Measurements from ENCODE around the gene RALB. TPM values are rescaled to one million over a fixed set of nuclear protein-coding genes. Genes with fewer than 3 reads are reported as not detected.
"Not testable (repeated sequence)": the region's sequence is repeated elsewhere in the genome, so short reads cannot be mapped to it uniquely, and the experiment has no call there.

RALB gene
- total RNA-seq, 1 experiment from 2014 or later, result 35.8 TPM

DNA sequence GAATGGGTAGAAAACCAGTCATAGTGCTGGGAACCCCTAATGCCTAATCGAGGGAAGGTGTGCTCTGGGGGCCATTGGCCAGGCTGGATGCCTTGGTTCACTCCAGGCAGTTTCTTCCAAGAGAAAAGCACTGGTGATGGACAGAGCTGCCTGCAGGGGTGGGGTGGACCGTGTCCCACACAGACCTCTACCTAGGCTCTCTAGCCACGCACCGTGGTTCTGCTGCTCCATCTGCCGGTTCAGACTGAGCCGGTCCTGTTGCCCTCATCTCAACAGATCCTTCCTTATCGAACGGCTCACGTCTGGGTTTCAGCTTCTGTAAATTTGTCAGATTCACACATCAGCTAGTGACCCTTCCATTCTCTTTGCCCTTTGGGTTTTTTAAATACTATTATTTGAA lies 46.4 kb downstream of the RALB start:
- H3K9me3 ChIP-seq (replicated peaks), result no peaks in the 10 kb centered on the region
- peaks cover 3% of the 10 kb centered on the region; the same call in 1 of the 2 replicates for H3K36me3 ChIP-seq
- H3K27me3 ChIP-seq, result no peaks in the 10 kb centered on the region
- H3K27ac ChIP-seq, result no peak overlapping the region
- no peak overlapping the region for H3K4me3 ChIP-seq
- H3K4me1 ChIP-seq, result no peaks in the 10 kb centered on the region
- no peak for DNase-seq

DNA sequence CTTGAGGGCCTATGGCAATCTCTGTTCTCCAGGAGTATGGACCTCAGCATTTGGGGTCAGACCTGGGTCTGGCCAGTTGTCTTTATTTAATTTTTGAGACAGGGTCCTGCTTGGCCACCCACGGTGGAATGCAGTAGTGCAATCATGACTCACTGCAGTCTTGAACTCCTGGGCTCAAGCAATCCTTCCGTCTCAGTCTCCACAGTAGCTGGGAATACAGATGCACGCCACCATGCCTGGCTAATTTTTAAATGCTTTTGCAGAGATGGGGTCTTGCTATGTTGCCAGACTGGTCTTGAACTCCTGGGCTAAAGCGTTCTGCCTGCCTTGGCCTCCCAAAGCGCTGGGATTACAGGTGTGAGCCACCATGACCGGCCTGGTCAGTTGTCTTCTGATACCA lies 46.9 kb downstream of the RALB start:
- H3K4me3 ChIP-seq, result no peak overlapping the region
- H3K9me3 ChIP-seq (replicated peaks), result no peaks in the 10 kb centered on the region
- peaks cover 3% of the 10 kb centered on the region; the same call in 1 of the 2 replicates for H3K36me3 ChIP-seq
- no peak for DNase-seq
- no peaks in the 10 kb centered on the region for H3K27me3 ChIP-seq
- no peak overlapping the region for H3K27ac ChIP-seq
- H3K4me1 ChIP-seq, result no peaks in the 10 kb centered on the region

DNA sequence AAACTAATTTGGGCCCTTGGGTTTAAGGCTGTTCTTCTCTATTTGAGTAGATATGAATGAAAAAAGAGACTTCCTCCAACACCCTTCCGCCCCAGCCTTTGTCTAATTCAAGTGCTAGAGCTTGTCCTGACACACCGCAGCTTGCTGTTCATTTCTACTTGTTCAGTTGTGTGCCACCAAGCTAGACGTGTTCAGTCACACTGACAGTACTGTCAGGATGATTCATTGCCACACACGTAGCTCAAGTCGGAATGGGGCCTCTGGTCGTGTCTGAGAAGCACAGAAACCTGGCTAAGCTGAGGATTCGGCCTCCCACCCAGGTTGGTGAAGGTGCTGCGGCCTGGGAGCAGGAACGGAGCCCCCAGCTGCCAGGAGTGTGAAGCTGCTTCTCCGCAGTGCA lies 47.7 kb downstream of the RALB start:
- Histone ChIP-seq H3K4me3 (no peak overlapping the region), H3K27ac (no peak overlapping the region), H3K36me3 (peaks cover 1% of the 10 kb centered on the region; the same call in 1 of the 2 replicates), H3K9me3 (replicated peaks) (no peaks in the 10 kb centered on the region), H3K27me3 (no peaks in the 10 kb centered on the region), H3K4me1 (no peaks in the 10 kb centered on the region)
- no peak for DNase-seq

DNA sequence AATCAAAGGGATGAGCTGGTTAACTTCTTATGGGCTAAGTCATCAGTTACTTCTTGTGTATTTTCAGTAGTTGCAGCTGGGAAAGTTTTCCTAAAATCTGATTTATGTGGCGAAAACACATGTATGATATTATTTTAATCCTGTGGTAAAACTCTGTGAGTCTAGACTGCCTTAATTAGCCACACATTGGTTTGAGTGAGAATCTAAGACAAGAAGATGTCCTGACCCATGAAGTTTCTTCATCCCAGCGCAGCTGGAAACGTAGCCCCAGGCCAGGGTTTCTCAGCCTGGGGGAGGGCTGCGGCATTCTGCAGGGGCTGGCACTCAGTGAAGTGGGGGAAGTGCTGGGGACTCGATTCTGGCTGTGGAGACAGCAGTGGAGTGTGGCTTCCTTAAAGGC lies 48.6 kb downstream of the RALB start:
- no peaks in the 10 kb centered on the region for H3K9me3 ChIP-seq (replicated peaks)
- no peak overlapping the region for H3K4me3 ChIP-seq
- no peaks in the 10 kb centered on the region for H3K4me1 ChIP-seq
- no peaks in the 10 kb centered on the region; the same call in 1 of the 2 replicates for H3K36me3 ChIP-seq
- no peaks in the 10 kb centered on the region for H3K27me3 ChIP-seq
- H3K27ac ChIP-seq, result no peak overlapping the region
- no peak for DNase-seq

DNA sequence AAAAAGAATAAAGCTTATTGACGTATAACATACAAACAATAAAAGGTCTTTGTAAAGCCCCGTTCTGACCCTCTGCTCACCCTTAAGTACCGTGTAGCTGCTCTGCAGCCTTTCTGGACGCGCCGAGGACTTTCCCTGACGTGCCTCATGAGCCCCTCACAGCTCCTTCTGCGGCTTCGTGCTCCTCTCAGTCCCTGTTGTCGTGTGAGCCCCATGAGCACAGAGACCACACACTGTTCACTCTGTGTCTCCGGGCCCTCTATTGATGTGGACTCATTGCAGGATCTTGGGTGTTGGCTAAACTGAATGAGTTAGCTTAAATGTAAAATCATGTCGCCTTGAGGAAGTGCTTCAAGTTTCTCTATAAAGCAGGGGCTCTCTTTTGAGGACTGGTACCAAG lies 49.6 kb downstream of the RALB start:
- no peaks in the 10 kb centered on the region for H3K27me3 ChIP-seq
- no peak for DNase-seq
- H3K36me3 ChIP-seq, result no peaks in the 10 kb centered on the region; the same call in 1 of the 2 replicates
- H3K4me3 ChIP-seq, result no peak overlapping the region
- H3K9me3 ChIP-seq (replicated peaks), result no peaks in the 10 kb centered on the region
- H3K4me1 ChIP-seq, result no peaks in the 10 kb centered on the region
- no peak overlapping the region for H3K27ac ChIP-seq

DNA sequence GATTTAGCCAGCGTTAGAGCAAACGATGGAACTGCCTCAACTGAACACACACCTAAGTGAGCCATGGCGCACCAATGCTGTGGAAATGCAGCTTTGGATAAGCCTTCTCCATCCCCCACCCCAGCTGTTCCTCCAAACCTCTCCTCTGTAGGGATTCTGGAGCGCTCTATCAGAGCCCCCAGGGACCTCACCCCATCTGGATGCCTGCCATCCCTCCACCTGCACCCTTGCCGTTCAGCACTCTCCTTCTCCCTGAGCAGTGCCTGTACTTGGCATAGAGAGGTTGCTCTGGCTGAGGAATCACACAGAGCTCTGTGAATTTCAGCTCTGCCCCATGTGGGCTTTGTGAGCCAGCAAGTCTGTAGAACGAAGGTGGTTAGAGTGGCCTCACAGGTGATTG lies 50.5 kb downstream of the RALB start:
- no peaks in the 10 kb centered on the region for H3K4me1 ChIP-seq
- no peak overlapping the region for H3K27ac ChIP-seq
- H3K4me3 ChIP-seq, result no peak overlapping the region
- H3K36me3 ChIP-seq, result no peaks in the 10 kb centered on the region; the same call in 1 of the 2 replicates
- no peaks in the 10 kb centered on the region for H3K9me3 ChIP-seq (replicated peaks)
- DNase-seq, result no peak
- H3K27me3 ChIP-seq, result no peaks in the 10 kb centered on the region

DNA sequence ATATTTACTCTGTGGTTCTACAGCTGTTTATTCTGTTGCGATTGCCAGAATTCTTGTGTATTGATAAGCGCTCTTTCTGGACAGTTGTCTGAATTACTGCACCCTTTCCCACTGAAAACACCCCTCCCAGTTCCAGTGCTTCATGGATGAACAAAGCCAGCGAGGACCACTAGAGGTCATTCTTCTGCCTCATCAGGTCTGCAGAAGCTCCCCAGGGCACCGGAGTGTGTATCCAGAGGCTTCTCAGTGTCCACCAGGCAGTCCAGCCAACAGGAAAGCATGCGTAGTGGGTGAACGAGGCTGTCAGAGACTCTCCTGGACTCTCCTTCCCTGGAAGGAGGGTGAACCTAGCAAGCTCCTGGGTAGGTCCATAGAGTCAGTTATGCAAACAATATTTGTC lies 52.6 kb downstream of the RALB start:
- Histone ChIP-seq H3K4me1 (no peaks in the 10 kb centered on the region), H3K4me3 (no peak overlapping the region), H3K9me3 (replicated peaks) (no peaks in the 10 kb centered on the region), H3K36me3 (no peaks in the 10 kb centered on the region), H3K27me3 (no peaks in the 10 kb centered on the region), H3K27ac (no peak overlapping the region)
- peak; percentile 28 to 45 for DNase-seq

DNA sequence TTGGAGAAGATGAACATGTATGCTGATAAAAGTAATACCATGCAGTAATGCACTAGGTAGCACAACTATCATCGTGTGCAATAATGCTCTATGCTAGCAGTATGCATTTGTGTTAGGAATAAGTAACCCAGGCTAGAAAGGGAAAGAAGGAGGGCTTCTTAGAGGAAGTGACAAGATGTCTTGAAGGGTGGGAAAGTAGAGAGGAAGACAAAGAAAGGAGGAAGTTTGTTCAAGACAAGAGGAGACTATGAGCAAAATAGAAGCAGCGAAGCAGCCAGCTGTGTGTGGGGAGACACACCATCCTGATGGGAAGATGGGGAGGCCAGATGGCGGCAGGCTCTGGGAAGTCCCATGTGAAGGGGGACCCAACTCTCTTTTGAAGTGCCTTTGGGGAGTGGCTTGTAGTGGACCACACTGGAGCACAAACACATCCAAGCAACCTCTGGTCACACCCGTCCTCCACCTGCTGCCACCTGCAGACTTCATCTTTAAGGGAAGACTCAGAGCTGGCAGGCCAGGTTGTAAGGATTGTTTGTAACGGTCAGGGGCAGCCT lies 53.4 kb downstream of the RALB start:
- Histone ChIP-seq H3K4me3 (no peak overlapping the region), H3K27ac (no peak overlapping the region), H3K4me1 (no peaks in the 10 kb centered on the region), H3K9me3 (replicated peaks) (no peaks in the 10 kb centered on the region), H3K27me3 (no peaks in the 10 kb centered on the region), H3K36me3 (no peaks in the 10 kb centered on the region)
- DNase-seq, result no peak

DNA sequence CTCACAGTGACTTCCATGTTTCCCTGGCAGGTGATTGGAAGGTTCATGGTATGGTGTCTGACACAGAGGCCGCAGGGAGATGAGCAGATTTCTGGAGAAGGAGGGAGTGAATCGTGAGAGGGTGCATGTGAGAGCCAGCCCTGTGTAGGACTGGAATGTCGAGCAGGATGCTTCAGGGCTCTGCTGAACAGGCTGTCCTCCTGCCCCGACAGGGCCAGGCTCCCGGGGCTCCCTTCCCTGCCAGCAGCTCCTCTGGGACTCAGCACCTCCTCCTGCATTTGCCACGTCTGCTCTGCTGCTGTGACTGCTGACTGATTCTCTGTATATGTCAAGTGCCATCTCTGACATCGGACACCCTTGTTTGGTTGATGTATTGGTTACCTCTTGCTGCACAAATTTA lies 54.8 kb downstream of the RALB start:
- Histone ChIP-seq H3K4me3 (no peak overlapping the region), H3K9me3 (replicated peaks) (no peaks in the 10 kb centered on the region), H3K27ac (no peak overlapping the region), H3K4me1 (no peaks in the 10 kb centered on the region), H3K36me3 (no peaks in the 10 kb centered on the region), H3K27me3 (no peaks in the 10 kb centered on the region)
- DNase-seq, result no peak

DNA sequence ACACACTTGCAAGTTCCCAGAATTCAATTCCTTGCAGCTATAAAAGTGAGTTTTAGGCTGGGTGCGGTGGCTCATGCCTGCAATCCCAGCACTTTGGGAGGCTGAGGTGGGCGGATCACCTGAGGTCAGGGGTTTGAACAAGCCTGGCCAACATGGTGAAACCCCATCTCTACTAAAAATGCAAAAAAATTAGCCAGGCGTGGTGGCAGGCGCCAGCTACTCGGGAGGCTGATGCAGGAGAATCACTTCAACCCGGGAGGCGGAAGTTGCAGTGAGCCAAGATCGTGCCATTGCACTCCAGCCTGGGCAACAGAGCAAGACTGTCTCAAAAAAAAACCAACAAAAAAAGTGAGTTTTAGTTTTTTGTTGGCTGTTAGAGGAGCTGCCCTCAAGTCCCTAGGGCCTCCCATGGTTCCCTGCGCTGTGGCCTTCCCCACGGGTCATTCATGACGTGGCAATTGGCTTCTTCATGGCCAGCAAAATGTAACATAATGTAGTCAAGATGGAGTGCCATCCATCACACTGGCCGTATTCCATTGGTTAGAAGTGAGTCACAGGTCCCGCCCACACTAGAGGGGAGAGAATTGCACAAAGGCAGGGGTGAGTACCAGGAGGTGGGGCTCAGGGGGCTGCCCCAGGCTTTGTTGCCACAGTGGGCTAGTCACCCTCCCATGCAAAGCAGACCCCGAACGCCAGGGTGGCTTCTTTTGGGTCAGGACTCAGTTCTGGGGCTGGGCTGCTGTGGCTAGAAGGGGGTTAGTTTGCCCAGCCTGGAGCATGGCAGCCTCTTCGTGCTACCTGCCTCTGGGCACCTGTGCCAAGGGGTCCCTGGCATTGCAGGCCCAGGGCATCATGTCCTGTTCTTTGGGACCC lies 55.6 kb downstream of the RALB start:
- Histone ChIP-seq H3K36me3 (no peaks in the 10 kb centered on the region), H3K9me3 (replicated peaks) (no peaks in the 10 kb centered on the region), H3K4me3 (no peak overlapping the region), H3K4me1 (no peaks in the 10 kb centered on the region; the same call in 1 of the 2 replicates), H3K27me3 (no peaks in the 10 kb centered on the region), H3K27ac (no peak overlapping the region)
- no peak for DNase-seq

DNA sequence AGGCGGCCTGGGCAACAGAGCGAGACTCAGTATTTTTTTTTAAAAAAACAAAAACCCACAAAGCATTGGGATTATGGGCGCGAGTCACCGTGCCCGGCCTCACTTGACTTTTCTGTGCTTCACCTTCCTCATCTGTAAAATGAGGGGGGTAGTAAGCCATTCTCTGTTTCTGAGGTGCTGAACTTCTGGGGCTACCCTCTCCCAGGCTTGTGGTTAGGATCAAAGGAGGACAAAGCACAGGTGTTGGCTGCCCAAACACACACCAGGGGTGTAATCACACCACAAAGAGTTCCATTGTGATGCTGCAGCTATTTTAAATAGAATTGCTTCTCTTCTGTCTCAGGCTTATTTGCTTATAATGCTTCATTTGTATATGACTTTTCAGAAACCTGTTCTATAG lies 57.5 kb downstream of the RALB start:
- Histone ChIP-seq H3K4me1 (peaks cover 6% of the 10 kb centered on the region; the same call in 1 of the 2 replicates), H3K9me3 (replicated peaks) (no peaks in the 10 kb centered on the region), H3K4me3 (no peak overlapping the region), H3K36me3 (no peaks in the 10 kb centered on the region), H3K27me3 (peaks cover 14% of the 10 kb centered on the region), H3K27ac (no peak overlapping the region)
- DNase-seq, result no peak

DNA sequence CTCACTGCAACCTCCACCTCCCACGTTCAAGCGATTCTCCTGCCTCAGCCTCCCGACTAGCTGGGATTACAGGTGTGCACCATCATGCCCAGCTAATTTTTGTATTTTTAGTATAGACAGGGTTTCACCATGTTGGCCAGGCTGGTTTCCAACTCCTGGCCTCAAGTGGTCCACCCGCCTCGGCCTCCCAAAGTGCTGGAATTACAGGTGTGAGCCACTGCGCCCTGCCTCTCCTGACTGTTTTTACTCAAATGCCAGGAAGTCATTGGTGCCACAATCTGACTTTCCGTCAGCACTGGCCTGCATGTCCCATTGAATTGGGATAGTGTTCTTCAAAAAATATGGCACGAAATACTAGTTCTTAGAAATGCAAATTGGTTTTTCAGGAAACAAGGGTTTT lies 58.2 kb downstream of the RALB start:
- not testable (repeated sequence) for H3K4me1 ChIP-seq

DNA sequence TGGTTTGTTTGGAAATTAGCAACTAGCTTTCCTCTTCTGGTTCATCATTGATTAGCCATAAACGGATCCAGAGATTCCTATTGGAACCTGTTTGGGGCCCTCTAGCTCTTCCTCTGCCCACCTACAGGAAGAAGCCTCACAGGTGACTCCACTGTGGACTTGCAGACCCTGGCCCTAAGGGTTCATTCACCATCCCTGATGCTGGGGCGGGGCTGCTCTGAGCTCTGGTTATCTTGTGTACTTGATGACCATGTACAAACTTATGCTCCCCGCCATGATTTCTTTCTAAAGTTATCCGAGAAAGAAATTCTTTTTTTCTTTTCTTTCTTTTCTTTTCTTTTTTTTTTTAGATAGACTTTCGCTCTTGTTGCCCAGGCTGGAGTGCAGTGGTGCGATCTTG lies 59.4 kb downstream of the RALB start:
- H3K36me3 ChIP-seq, result no peaks in the 10 kb centered on the region
- peaks cover 6% of the 10 kb centered on the region; the same call in 1 of the 2 replicates for H3K4me1 ChIP-seq

More for the DNA sequence above, 58.2 kb downstream of the RALB start:
- DNase-seq; H3K36me3 ChIP-seq; H3K27ac ChIP-seq; H3K9me3 ChIP-seq (replicated peaks); H3K4me3 ChIP-seq: not testable (repeated sequence)
- H3K27me3 ChIP-seq, result peaks cover 19% of the 10 kb centered on the region

DNA sequence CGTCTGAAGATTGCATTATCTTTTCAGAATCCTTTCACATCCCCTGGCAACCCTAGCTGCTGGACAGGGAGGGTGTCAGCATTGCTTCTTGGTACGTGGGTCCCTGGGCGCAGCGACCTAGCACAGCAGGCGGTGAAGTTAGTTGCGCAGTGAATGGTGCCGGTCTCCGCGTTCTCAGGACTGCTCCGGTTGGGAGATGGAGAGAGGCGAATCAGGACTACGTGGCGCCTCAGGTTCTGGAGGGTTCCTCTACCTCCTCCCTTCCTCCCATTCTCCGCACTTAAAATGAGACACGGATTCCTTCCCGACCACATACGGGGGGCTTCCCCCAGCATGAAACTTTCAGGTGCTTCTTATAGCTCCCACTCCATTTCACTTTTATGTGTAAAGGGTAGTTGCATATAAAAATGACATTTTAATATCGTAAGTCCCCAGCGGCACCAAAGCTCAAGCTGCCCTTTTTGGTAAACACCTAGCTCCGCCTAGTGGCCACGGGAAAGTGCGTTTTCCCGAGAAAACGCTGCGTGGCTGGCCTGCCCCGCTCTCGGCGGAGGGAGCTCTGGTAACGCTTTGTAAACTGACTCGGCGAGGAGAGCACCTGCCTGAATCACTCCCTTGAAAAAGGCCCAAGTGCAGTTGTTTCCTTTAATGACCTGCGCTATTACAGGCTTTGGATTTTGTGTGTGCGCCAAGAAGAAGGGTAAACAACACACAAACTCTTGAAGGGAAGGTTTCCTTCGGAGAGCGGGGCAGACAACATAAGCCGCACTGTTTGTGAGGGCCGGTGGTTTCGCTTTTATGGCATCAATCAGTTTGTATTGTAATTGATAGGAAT lies 60.4 kb downstream of the RALB start:
- Histone ChIP-seq H3K27me3 (peaks cover 23% of the 10 kb centered on the region), H3K27ac (no peak overlapping the region), H3K4me3 (peak overlapping the region; percentile 39), H3K4me1 (peaks cover 6% of the 10 kb centered on the region; the same call in 1 of the 2 replicates), H3K36me3 (no peaks in the 10 kb centered on the region), H3K9me3 (replicated peaks) (no peaks in the 10 kb centered on the region)
- peak; percentile 76 to 87 for DNase-seq

More for the DNA sequence above, 59.4 kb downstream of the RALB start:
- DNase-seq, result no peak
- H3K27ac ChIP-seq, result no peak overlapping the region
- H3K9me3 ChIP-seq (replicated peaks), result no peaks in the 10 kb centered on the region
- no peak overlapping the region for H3K4me3 ChIP-seq
- H3K27me3 ChIP-seq, result peaks cover 21% of the 10 kb centered on the region
